ENCODE results near the gene CYTH1.
A peak's percentile ranks its signal among the peaks of the same experiment; 100 is the strongest.

CYTH1 gene

DNA sequence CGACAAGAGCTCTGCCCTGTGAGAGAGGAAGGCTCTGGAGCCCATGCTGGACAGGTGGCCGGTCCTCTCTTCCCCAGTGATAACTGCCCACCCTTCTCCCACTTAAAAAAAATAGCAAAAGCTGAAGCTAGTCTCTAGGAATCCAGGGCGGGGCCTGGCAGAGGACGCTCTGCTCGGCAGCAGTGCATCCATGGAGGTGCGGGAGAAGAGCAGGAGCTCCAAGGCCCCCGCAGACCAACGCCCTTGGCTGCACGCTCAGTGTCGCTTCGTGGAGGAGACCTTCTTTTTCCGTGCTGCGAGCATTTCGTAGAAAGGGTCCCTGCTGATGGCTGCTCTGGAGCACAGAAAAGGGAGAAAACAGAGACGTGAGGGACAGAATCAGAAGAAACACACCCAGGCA is 106.2 kb downstream of the CYTH1 start:
- DNase-seq (ENCODE audit: extremely low read depth, insufficient read length) = no peak
- TF ChIP-seq, protein P1, sequence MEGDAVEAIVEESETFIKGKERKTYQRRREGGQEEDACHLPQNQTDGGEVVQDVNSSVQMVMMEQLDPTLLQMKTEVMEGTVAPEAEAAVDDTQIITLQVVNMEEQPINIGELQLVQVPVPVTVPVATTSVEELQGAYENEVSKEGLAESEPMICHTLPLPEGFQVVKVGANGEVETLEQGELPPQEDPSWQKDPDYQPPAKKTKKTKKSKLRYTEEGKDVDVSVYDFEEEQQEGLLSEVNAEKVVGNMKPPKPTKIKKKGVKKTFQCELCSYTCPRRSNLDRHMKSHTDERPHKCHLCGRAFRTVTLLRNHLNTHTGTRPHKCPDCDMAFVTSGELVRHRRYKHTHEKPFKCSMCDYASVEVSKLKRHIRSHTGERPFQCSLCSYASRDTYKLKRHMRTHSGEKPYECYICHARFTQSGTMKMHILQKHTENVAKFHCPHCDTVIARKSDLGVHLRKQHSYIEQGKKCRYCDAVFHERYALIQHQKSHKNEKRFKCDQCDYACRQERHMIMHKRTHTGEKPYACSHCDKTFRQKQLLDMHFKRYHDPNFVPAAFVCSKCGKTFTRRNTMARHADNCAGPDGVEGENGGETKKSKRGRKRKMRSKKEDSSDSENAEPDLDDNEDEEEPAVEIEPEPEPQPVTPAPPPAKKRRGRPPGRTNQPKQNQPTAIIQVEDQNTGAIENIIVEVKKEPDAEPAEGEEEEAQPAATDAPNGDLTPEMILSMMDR (IDR thresholded peaks at IDR 0.05; ENCODE audit: insufficient read depth, low read length, poor library complexity, severe bottlenecking) = no peak
- H3K27me3 ChIP-seq (replicated peaks; ENCODE audit: control insufficient read depth, insufficient read depth, low read length) = no peaks in the 10 kb centered on the region
- peaks cover 64% of the 10 kb centered on the region for H3K36me3 ChIP-seq (ENCODE audit: control insufficient read depth, insufficient read depth, low read length)
- H3K4me3 ChIP-seq (replicated peaks; ENCODE audit: low read depth, low read length) = no peak overlapping the region

DNA sequence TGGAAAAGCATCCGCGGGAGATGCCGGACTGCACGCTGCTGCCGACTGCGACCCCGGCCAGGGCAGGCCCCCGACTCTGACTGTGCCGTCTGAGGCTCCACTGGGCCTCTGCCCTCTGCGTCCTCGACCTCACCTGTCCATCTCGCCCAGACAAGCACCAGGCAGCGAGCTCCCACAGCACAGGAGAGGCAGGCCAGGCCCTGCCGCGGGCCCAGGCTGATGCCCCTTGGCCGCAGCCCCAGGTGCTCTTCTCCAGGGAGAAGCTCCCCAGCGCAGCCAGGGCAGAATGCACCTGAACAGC is 106.8 kb downstream of the CYTH1 start:
- DNase-seq (ENCODE audit: extremely low read depth, insufficient read length) = no peak

DNA sequence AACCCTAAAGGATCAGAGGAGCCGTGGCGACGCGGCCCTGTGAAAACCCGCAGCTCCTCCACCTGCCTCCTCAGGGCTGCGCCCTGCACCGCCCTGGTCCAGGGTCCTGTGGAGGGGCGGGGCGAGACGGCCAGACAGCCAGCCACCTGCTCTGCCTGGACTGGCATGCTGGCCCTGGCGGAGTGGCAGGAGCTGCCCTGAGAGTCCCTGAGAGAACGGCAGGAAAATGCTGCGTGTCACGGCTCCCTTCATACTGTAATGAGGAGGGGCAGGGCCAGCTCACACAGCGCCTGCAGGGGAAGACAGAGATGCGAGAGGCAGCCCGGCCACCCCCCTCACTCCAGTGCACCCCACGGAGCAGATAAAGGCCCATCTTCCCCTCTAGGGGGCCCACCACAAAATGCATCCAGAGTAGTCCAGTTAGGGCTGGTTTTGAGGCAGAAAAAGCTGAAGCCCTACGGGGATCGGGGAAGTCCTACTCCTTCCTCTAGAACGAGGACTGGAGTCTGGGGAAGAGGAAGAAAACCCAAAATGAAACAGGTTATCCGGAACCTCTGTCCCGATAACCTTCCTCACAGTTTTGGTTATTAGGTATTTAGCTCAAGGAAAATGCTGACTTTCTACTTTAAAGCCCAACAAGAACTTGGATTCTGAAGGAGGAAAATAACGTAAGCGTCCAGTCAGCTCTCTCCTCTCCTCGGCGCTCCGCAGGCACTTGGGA is 107.3 kb downstream of the CYTH1 start:
- H3K4me3 ChIP-seq (replicated peaks; ENCODE audit: low read depth, low read length) = no peak overlapping the region
- TF ChIP-seq, protein P1 (IDR thresholded peaks at IDR 0.05; ENCODE audit: insufficient read depth, low read length, poor library complexity, severe bottlenecking) = peak; percentile 13
- peaks cover 59% of the 10 kb centered on the region for H3K36me3 ChIP-seq (ENCODE audit: control insufficient read depth, insufficient read depth, low read length)
- H3K27me3 ChIP-seq (replicated peaks; ENCODE audit: control insufficient read depth, insufficient read depth, low read length) = no peaks in the 10 kb centered on the region
- no peak for DNase-seq (ENCODE audit: extremely low read depth, insufficient read length)

More for the DNA sequence above, 106.8 kb downstream of the CYTH1 start:
- Histone ChIP-seq H3K27me3 (replicated peaks; ENCODE audit: control insufficient read depth, insufficient read depth, low read length) (no peaks in the 10 kb centered on the region), H3K36me3 (ENCODE audit: control insufficient read depth, insufficient read depth, low read length) (peaks cover 63% of the 10 kb centered on the region), H3K4me3 (replicated peaks; ENCODE audit: low read depth, low read length) (no peak overlapping the region)
- TF ChIP-seq, protein P1 (IDR thresholded peaks at IDR 0.05; ENCODE audit: insufficient read depth, low read length, poor library complexity, severe bottlenecking) = no peak

DNA sequence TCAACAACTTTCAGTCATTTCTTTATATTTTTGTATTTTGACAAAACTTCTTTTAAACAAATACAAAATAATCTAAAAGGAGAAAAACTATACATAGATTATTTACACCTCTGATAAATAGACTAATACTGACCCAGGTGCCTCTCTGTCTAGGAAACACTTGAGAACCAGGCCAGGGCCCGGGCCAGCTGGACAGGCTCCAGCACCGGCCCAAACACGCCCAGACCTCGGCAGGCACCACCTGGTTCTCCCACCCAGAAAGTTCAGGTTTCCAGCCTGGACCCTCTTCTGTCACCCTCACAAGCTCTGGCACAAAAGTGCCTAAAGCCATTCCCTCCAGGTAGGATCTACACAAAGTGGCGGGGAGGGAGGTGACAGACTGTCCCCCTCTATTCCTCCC is 107.9 kb downstream of the CYTH1 start:
- Histone ChIP-seq H3K4me3 (replicated peaks; ENCODE audit: low read depth, low read length) (no peak overlapping the region), H3K27me3 (replicated peaks; ENCODE audit: control insufficient read depth, insufficient read depth, low read length) (no peaks in the 10 kb centered on the region), H3K36me3 (ENCODE audit: control insufficient read depth, insufficient read depth, low read length) (peaks cover 53% of the 10 kb centered on the region)
- DNase-seq (ENCODE audit: extremely low read depth, insufficient read length) = no peak
- TF ChIP-seq, protein P1 (IDR thresholded peaks at IDR 0.05; ENCODE audit: insufficient read depth, low read length, poor library complexity, severe bottlenecking) = no peak

DNA sequence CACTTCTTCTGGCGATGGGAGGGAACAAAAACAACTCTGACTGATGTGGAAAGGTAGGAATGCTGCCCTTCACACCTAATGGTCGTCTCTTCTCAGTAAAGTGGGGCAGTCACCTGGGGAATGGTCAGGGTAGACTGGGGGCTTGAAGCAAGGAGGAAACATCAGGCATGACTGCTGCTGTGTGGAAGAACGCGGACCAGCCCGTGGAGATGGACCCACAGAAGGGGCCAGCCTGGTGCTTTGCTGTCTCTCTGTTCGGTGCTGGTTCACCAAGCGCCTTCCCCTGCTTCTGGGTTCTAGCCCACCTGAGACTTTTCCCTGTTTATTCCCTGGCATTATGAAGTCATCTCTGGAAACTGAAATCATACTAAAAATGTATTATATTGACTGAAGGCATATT is 108.7 kb downstream of the CYTH1 start:
- Histone ChIP-seq H3K27me3 (replicated peaks; ENCODE audit: control insufficient read depth, insufficient read depth, low read length) (no peaks in the 10 kb centered on the region), H3K4me3 (replicated peaks; ENCODE audit: low read depth, low read length) (no peak overlapping the region), H3K36me3 (ENCODE audit: control insufficient read depth, insufficient read depth, low read length) (peaks cover 47% of the 10 kb centered on the region)
- TF ChIP-seq, protein P1 (IDR thresholded peaks at IDR 0.05; ENCODE audit: insufficient read depth, low read length, poor library complexity, severe bottlenecking) = no peak
- DNase-seq (ENCODE audit: extremely low read depth, insufficient read length) = no peak
